ENCODE data around the gene EIPR1. TPM values are rescaled to one million over a fixed set of nuclear protein-coding genes. Genes with fewer than 3 reads are reported as not detected.

EIPR1 gene
- total and polyA plus RNA-seq, 10 of the 15 experiments (the other 5 are each of a cell fraction or from before 2014, with no cell fraction given) = 23.6 to 61.2 (median 42.2) TPM

DNA sequence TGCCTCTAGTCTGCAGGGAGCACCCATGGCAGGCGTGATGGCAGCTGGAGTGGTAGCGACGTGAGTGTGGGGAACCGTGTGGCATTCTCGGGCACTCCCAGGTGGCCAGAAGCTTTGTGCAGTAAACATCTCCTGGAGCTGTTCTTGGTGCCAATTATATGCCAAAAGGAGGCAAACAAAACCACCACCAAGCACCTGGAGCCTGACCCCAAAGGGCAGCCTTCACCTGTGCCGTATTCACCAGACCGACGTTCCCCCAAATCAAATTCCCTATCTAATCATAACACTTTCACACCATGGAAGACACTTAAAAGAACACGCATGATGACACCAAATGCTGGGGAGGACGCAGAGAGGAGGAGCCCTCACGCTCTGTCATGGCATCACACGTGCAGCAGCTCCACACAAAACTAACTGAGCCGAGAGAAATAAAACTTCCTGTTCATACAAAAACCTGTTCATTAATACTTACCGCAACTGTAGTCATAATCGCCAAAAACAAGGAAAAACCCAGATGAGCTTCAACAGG is 123.6 kb downstream of the EIPR1 start (continued):
- TF ChIP-seq, protein P1, sequence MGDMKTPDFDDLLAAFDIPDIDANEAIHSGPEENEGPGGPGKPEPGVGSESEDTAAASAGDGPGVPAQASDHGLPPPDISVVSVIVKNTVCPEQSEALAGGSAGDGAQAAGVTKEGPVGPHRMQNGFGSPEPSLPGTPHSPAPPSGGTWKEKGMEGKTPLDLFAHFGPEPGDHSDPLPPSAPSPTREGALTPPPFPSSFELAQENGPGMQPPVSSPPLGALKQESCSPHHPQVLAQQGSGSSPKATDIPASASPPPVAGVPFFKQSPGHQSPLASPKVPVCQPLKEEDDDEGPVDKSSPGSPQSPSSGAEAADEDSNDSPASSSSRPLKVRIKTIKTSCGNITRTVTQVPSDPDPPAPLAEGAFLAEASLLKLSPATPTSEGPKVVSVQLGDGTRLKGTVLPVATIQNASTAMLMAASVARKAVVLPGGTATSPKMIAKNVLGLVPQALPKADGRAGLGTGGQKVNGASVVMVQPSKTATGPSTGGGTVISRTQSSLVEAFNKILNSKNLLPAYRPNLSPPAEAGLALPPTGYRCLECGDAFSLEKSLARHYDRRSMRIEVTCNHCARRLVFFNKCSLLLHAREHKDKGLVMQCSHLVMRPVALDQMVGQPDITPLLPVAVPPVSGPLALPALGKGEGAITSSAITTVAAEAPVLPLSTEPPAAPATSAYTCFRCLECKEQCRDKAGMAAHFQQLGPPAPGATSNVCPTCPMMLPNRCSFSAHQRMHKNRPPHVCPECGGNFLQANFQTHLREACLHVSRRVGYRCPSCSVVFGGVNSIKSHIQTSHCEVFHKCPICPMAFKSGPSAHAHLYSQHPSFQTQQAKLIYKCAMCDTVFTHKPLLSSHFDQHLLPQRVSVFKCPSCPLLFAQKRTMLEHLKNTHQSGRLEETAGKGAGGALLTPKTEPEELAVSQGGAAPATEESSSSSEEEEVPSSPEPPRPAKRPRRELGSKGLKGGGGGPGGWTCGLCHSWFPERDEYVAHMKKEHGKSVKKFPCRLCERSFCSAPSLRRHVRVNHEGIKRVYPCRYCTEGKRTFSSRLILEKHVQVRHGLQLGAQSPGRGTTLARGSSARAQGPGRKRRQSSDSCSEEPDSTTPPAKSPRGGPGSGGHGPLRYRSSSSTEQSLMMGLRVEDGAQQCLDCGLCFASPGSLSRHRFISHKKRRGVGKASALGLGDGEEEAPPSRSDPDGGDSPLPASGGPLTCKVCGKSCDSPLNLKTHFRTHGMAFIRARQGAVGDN (IDR thresholded peaks at IDR 0.05) = peak; percentile 58
- TF ChIP-seq, protein P2, sequence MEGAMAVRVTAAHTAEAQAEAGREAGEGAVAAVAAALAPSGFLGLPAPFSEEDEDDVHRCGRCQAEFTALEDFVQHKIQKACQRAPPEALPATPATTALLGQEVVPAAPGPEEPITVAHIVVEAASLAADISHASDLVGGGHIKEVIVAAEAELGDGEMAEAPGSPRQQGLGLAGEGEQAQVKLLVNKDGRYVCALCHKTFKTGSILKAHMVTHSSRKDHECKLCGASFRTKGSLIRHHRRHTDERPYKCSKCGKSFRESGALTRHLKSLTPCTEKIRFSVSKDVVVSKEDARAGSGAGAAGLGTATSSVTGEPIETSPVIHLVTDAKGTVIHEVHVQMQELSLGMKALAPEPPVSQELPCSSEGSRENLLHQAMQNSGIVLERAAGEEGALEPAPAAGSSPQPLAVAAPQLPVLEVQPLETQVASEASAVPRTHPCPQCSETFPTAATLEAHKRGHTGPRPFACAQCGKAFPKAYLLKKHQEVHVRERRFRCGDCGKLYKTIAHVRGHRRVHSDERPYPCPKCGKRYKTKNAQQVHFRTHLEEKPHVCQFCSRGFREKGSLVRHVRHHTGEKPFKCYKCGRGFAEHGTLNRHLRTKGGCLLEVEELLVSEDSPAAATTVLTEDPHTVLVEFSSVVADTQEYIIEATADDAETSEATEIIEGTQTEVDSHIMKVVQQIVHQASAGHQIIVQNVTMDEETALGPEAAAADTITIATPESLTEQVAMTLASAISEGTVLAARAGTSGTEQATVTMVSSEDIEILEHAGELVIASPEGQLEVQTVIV (IDR thresholded peaks at IDR 0.05; ENCODE audit: borderline replicate concordance, partially characterized antibody) = no peak
- TF ChIP-seq HCFC1 (IDR thresholded peaks at IDR 0.05; ENCODE audit: low read length) (no peak), POLR2A (IDR thresholded peaks at IDR 0.05; ENCODE audit: low read depth, low read length) (no peak), SMARCA5 (IDR thresholded peaks at IDR 0.05) (0 out of 2 replicates have a peak, but pooled peaks have one; percentile 51), POLR2AphosphoS5 (IDR thresholded peaks at IDR 0.05; ENCODE audit: low read length) (no peak), ZBTB4 (CRISPR knock-in tag; IDR thresholded peaks at IDR 0.05) (no peak), REST (IDR thresholded peaks at IDR 0.05; ENCODE audit: low read depth, low read length) (no peak), MYC (IDR thresholded peaks at IDR 0.05; ENCODE audit: insufficient read depth, insufficient read length, insufficient replicate concordance, low read length, severe bottlenecking) (no peak), IKZF1 (conservative IDR thresholded peaks at IDR 0.05) (no peak; the same call in 1 of the 2 replicates), FOS (IDR thresholded peaks at IDR 0.05; ENCODE audit: borderline replicate concordance, extremely low read depth, insufficient read length) (no peak), STAT3 (IDR thresholded peaks at IDR 0.05; ENCODE audit: low read depth, low read length) (no peak), CHD2 (IDR thresholded peaks at IDR 0.05; ENCODE audit: borderline replicate concordance, low read depth, low read length) (no peak), NBN (IDR thresholded peaks at IDR 0.05) (peak; percentile 68; the same call in 1 of the 2 replicates), MEF2B (IDR thresholded peaks at IDR 0.05; ENCODE audit: partially characterized antibody, poor library complexity, severe bottlenecking) (no peak), SRF (IDR thresholded peaks at IDR 0.05; ENCODE audit: low read depth in 2 of 2, low read length in 2 of 2) (no peak), SREBF1 (IDR thresholded peaks at IDR 0.05; ENCODE audit: low read length) (no peak), POU2F2 (IDR thresholded peaks at IDR 0.05; ENCODE audit: borderline replicate concordance, low read depth, low read length) (no peak)
